ENCODE measurements around the gene ITPRID1.

The ITPRID1 gene

DNA sequence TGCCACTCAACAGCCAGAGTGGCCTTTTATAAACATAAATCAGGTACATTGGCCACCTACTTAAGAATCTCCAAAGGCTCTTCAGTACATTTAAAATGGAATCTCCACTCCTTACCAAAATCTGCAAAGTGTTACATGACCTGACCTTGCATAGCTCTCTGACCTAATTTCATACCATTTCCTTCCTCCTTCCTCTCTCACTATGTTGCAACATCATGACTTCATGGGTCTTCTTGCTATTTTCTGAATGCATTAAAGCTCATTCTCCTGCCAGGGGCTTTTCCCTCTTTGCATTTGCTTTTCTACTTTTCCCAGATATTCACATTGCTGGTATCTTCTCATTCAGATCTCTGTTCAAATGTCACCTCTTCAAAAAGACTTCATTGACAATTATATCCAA lies 151.0 kb downstream of the ITPRID1 start:
- TF ChIP-seq, protein P1, sequence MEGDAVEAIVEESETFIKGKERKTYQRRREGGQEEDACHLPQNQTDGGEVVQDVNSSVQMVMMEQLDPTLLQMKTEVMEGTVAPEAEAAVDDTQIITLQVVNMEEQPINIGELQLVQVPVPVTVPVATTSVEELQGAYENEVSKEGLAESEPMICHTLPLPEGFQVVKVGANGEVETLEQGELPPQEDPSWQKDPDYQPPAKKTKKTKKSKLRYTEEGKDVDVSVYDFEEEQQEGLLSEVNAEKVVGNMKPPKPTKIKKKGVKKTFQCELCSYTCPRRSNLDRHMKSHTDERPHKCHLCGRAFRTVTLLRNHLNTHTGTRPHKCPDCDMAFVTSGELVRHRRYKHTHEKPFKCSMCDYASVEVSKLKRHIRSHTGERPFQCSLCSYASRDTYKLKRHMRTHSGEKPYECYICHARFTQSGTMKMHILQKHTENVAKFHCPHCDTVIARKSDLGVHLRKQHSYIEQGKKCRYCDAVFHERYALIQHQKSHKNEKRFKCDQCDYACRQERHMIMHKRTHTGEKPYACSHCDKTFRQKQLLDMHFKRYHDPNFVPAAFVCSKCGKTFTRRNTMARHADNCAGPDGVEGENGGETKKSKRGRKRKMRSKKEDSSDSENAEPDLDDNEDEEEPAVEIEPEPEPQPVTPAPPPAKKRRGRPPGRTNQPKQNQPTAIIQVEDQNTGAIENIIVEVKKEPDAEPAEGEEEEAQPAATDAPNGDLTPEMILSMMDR (conservative IDR thresholded peaks at IDR 0.05; ENCODE audit: low read length): no peak
- TF ChIP-seq EZH2phosphoT487 (IDR thresholded peaks at IDR 0.05; ENCODE audit: borderline replicate concordance): no peak
- H4K20me1 ChIP-seq (ENCODE audit: insufficient read depth, low read length, poor library complexity, severe bottlenecking): no peaks in the 10 kb centered on the region
- H2AFZ ChIP-seq (ENCODE audit: low read length): no peak overlapping the region
- H3K9me3 ChIP-seq (ENCODE audit: insufficient read depth, low read depth, low read length): no peaks in the 10 kb centered on the region
- no peaks in the 10 kb centered on the region for H3K36me3 ChIP-seq (ENCODE audit: insufficient read depth, low read length)
- H3K4me3 ChIP-seq (ENCODE audit: low read length, poor library complexity, severe bottlenecking): no peak overlapping the region
- H3K79me2 ChIP-seq (ENCODE audit: insufficient read depth, low read length): no peaks in the 10 kb centered on the region
- H3K9ac ChIP-seq (ENCODE audit: low read depth, low read length, poor library complexity, severe bottlenecking): no peak overlapping the region
- no peak overlapping the region for H3K4me2 ChIP-seq (ENCODE audit: low read depth, low read length, poor library complexity, severe bottlenecking)
- H3F3A ChIP-seq (ENCODE audit: low read depth): no peaks in the 10 kb centered on the region
- H3K9me2 ChIP-seq (replicated peaks; ENCODE audit: low read depth, low read length): no peaks in the 10 kb centered on the region
- no peaks in the 10 kb centered on the region for H3K4me1 ChIP-seq (ENCODE audit: insufficient read depth, low read length, poor library complexity, severe bottlenecking)
- no peaks in the 10 kb centered on the region for H3K27me3 ChIP-seq (ENCODE audit: insufficient read depth, low read length, poor library complexity, severe bottlenecking)

DNA sequence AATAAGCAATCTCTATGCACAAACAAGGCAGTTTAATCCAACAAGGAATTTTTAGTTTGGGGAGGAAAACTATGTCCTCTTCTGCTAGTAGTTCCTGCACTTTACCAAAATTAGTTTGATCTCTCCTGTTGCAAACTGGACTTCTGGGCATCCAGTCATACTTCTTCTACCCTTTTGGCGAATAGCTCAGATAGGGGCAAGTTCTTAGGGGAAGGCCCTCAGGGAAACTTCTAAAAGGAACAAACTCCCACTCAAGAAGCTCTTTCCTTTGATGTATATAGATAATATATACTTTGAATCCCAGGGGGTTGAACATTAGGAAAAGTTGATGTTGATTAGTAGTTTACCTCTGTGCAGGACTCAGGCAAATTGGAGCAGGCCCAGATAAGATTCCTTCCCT lies 151.7 kb downstream of the ITPRID1 start:
- no peaks in the 10 kb centered on the region for H3K9me3 ChIP-seq (ENCODE audit: insufficient read depth, low read depth, low read length)
- TF ChIP-seq, protein P1 (conservative IDR thresholded peaks at IDR 0.05; ENCODE audit: low read length): no peak
- no peak for TF ChIP-seq EZH2phosphoT487 (IDR thresholded peaks at IDR 0.05; ENCODE audit: borderline replicate concordance)
- H3K4me3 ChIP-seq (ENCODE audit: low read length, poor library complexity, severe bottlenecking): no peak overlapping the region
- H3K9ac ChIP-seq (ENCODE audit: low read depth, low read length, poor library complexity, severe bottlenecking): no peak overlapping the region
- no peaks in the 10 kb centered on the region for H3K36me3 ChIP-seq (ENCODE audit: insufficient read depth, low read length)
- H3K4me1 ChIP-seq (ENCODE audit: insufficient read depth, low read length, poor library complexity, severe bottlenecking): no peaks in the 10 kb centered on the region
- H3K27me3 ChIP-seq (ENCODE audit: insufficient read depth, low read length, poor library complexity, severe bottlenecking): no peaks in the 10 kb centered on the region
- no peaks in the 10 kb centered on the region for H3F3A ChIP-seq (ENCODE audit: low read depth)
- no peaks in the 10 kb centered on the region for H3K9me2 ChIP-seq (replicated peaks; ENCODE audit: low read depth, low read length)
- no peaks in the 10 kb centered on the region for H4K20me1 ChIP-seq (ENCODE audit: insufficient read depth, low read length, poor library complexity, severe bottlenecking)
- H3K4me2 ChIP-seq (ENCODE audit: low read depth, low read length, poor library complexity, severe bottlenecking): no peak overlapping the region
- H2AFZ ChIP-seq (ENCODE audit: low read length): no peak overlapping the region
- no peaks in the 10 kb centered on the region for H3K79me2 ChIP-seq (ENCODE audit: insufficient read depth, low read length)

GRCh38 chr7:31669461-31669860 lies 155.6 kb downstream of the ITPRID1 start:
- Histone ChIP-seq H3K9ac (ENCODE audit: low read depth, low read length, poor library complexity, severe bottlenecking) (no peak overlapping the region), H3K4me2 (ENCODE audit: low read depth, low read length, poor library complexity, severe bottlenecking) (no peak overlapping the region), H3K36me3 (ENCODE audit: insufficient read depth, low read length) (no peaks in the 10 kb centered on the region), H3K27me3 (ENCODE audit: insufficient read depth, low read length, poor library complexity, severe bottlenecking) (no peaks in the 10 kb centered on the region), H3K79me2 (ENCODE audit: insufficient read depth, low read length) (no peaks in the 10 kb centered on the region), H3K9me3 (ENCODE audit: insufficient read depth, low read depth, low read length) (no peaks in the 10 kb centered on the region), H3K4me3 (ENCODE audit: low read length, poor library complexity, severe bottlenecking) (no peak overlapping the region), H3K9me2 (replicated peaks; ENCODE audit: low read depth, low read length) (no peaks in the 10 kb centered on the region), H3K4me1 (ENCODE audit: insufficient read depth, low read length, poor library complexity, severe bottlenecking) (no peaks in the 10 kb centered on the region), H4K20me1 (ENCODE audit: insufficient read depth, low read length, poor library complexity, severe bottlenecking) (no peaks in the 10 kb centered on the region), H2AFZ (ENCODE audit: low read length) (no peak overlapping the region), H3F3A (ENCODE audit: low read depth) (no peaks in the 10 kb centered on the region)
- TF ChIP-seq EZH2phosphoT487 (IDR thresholded peaks at IDR 0.05; ENCODE audit: borderline replicate concordance): no peak

DNA sequence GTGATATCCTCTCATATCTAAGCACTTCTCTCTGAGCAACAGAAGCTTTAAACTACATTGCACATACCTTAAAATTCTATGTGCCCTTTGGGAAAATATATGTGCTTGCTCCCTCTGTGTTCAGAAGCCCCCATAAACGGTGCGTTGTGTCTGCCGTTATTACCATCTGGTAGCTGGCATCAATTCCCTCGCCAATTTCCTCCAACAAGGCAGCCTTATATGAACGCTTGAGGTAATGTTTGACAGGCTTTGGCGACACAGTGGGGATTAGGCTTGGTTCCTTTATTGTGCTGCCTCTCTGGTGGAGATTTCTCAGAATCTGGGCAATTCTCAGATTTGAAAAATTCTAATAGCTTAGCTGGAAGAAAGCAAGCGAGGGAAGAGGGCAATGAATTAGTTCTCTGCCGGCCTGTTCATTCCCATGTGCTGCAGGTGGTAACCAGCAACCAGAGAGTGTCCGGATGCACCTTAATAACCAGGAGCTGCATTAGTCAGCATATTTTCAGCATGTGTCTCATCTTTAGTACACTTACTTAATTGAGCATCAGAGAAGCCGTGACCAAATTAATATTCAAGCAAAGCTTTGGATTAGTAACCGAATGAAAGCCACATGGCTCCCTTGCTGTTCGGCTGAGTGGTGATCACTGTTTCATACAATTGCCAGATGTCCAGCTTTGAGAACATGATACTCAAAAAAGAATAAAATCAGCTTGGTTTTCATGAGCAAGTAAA lies 165.8 kb downstream of the ITPRID1 start:
- Histone ChIP-seq H3K79me2 (ENCODE audit: insufficient read depth, low read length) (no peaks in the 10 kb centered on the region), H3K4me2 (ENCODE audit: low read depth, low read length, poor library complexity, severe bottlenecking) (no peak overlapping the region), H3K4me3 (ENCODE audit: low read length, poor library complexity, severe bottlenecking) (no peak overlapping the region), H3K4me1 (ENCODE audit: insufficient read depth, low read length, poor library complexity, severe bottlenecking) (no peaks in the 10 kb centered on the region), H3K36me3 (ENCODE audit: insufficient read depth, low read length) (no peaks in the 10 kb centered on the region), H3F3A (ENCODE audit: low read depth) (no peaks in the 10 kb centered on the region), H3K9me2 (replicated peaks; ENCODE audit: low read depth, low read length) (no peaks in the 10 kb centered on the region), H3K9ac (ENCODE audit: low read depth, low read length, poor library complexity, severe bottlenecking) (no peak overlapping the region), H4K20me1 (ENCODE audit: insufficient read depth, low read length, poor library complexity, severe bottlenecking) (no peaks in the 10 kb centered on the region), H3K9me3 (ENCODE audit: insufficient read depth, low read depth, low read length) (no peaks in the 10 kb centered on the region), H2AFZ (ENCODE audit: low read length) (no peak overlapping the region), H3K27me3 (ENCODE audit: insufficient read depth, low read length, poor library complexity, severe bottlenecking) (no peaks in the 10 kb centered on the region)
- TF ChIP-seq, protein P1 (conservative IDR thresholded peaks at IDR 0.05; ENCODE audit: low read length): no peak
- TF ChIP-seq EZH2phosphoT487 (IDR thresholded peaks at IDR 0.05; ENCODE audit: borderline replicate concordance): no peak
